ENCODE measurements around the gene CFAP410.

DNA sequence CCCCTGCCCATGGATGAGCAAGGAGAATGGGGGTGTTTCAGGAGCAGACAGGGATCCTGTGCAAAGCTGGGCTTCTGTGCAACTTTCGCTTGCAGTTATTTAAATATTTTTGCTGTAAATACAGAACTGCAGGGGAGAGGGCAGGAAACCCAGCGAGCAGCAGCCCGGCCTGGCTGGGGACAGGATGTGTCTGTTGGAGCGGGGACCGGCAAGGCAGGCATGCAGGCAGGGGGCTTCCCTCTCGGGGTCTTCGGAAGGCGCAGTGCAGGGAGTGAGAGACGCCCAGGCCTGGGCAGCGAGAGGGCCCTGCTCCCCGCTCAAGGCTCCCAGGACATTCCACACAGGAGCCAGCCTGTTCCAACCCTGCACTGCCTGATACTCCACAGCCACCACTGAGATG, 55.2 kb downstream of the CFAP410 start:
- TF ChIP-seq EZH2 (IDR thresholded peaks at IDR 0.05; ENCODE audit: insufficient read depth, poor library complexity, severe bottlenecking), result no peak
- no peak for TF ChIP-seq EZH2phosphoT487 (IDR thresholded peaks at IDR 0.05; ENCODE audit: insufficient read depth, low read depth)
